Bronchial epithelial cell (primary cell): ENCODE measurements around the gene NSMF. TPM values are rescaled to one million over a fixed set of nuclear protein-coding genes. Genes with fewer than 3 reads are reported as not detected.

Source experiments
- DNase-seq: peaks from one replicate; pipeline ENCODE4 v3.0.0-alpha.2; 2010; ENCODE audit warnings: low read depth
- FAIRE-seq: peaks from 2 replicates; lab custom pipeline; 2011; peaks lifted over from hg19 to GRCh38; lab: Jason Lieb, UNC
- H3K27me3 ChIP-seq: 2 replicates; pipeline ENCODE4 v1.5.1; 2011; ENCODE audit warnings: low read length; ENCODE audit not compliant: control insufficient read depth, insufficient read depth
- H3K36me3 ChIP-seq: 2 replicates; pipeline ENCODE4 v1.5.1; 2011; ENCODE audit warnings: low read length; ENCODE audit not compliant: control insufficient read depth, insufficient read depth
- H3K4me3 ChIP-seq: 2 replicates; pipeline ENCODE4 v1.5.1; 2011; ENCODE audit warnings: mild to moderate bottlenecking, low read depth, low read length, control low read depth
- CTCF ChIP-seq: IDR thresholded peaks from 2 replicates; pipeline ENCODE4 v1.5.1; 2011; ENCODE audit warnings: mild to moderate bottlenecking, moderate library complexity, low read length, control low read depth, inconsistent platforms; ENCODE audit not compliant: insufficient read depth, severe bottlenecking
- total RNA-seq: library from RNA; depleted of rRNA; stranded (reverse); fragments of >200 nt; gene quantifications from 2 replicates; pipeline ENCODE4 v1.2.1, GENCODE V29; 2014

NSMF gene
- total RNA-seq, 1 donor from 2014 or later, result 17.9 TPM

- no peak overlapping the region for H3K4me3 ChIP-seq
- TF ChIP-seq CTCF, result no peak
- H3K27me3 ChIP-seq, result no peaks in the 10 kb centered on the region
- DNase-seq (no peak), FAIRE-seq (no peak)
- H3K36me3 ChIP-seq, result no peaks in the 10 kb centered on the region
Observed at GRCh38 chr9:137439158-137439714, 19.9 kb downstream of the NSMF start.

- Histone ChIP-seq H3K4me3 (no peak overlapping the region), H3K27me3 (no peaks in the 10 kb centered on the region), H3K36me3 (no peaks in the 10 kb centered on the region)
- DNase-seq, result no peak
- no peak for TF ChIP-seq CTCF
- FAIRE-seq, result no peak
Observed at GRCh38 chr9:137438591-137439157, 20.5 kb downstream of the NSMF start.

GRCh38 chr9:137437691-137438590 lies 21.2 kb downstream of the NSMF start:
- FAIRE-seq (no peak), DNase-seq (no peak)
- no peak overlapping the region for H3K4me3 ChIP-seq
- no peak for TF ChIP-seq CTCF
- no peaks in the 10 kb centered on the region for H3K27me3 ChIP-seq
- H3K36me3 ChIP-seq, result no peaks in the 10 kb centered on the region

GRCh38 chr9:137436761-137437600 lies 22.2 kb downstream of the NSMF start:
- DNase-seq, result no peak
- FAIRE-seq, result no peak
- H3K4me3 ChIP-seq, result no peak overlapping the region

More at GRCh38 chr9:137436761-137437600, 22.2 kb downstream of the NSMF start:
- H3K36me3 ChIP-seq, result no peaks in the 10 kb centered on the region
- no peaks in the 10 kb centered on the region for H3K27me3 ChIP-seq
- no peak for TF ChIP-seq CTCF
